Measurements from ENCODE around the gene NLGN1. TPM values are rescaled to one million over a fixed set of nuclear protein-coding genes. Genes with fewer than 3 reads are reported as not detected.

Gene NLGN1
- total RNA-seq, 4 donors from 2014 or later = 21.6 to 50.7 (median 30.4) TPM

DNA sequence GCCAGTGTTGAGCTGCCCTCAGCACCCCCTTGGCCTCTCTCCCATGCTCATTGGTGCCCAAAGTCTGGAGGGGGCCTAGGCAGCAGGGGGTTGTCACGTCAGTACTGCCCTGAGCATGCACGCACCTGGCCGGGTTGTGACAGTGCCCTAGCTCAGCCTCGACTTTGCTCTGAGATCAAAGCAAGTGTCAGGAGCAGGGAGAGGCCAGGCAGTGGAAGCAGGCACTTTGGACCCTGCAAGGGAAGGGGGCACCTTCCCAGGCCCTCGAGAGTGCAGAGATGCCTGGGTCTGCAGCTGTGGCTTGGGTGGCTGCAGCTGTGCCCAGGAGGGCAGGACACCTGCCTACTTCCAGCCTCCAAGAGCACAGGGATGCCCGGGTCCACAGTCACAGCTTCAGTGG lies 561.3 kb downstream of the NLGN1 start:
- Histone ChIP-seq H3K9me3 (no peaks in the 10 kb centered on the region), H3K27me3 (no peaks in the 10 kb centered on the region), H3K27ac (no peak overlapping the region), H3K36me3 (no peaks in the 10 kb centered on the region), H3K4me3 (no peak overlapping the region), H3K4me1 (peaks cover 0 to 10% (median 0%) of the 10 kb centered on the region in 4 donors)
- TF ChIP-seq EP300 (IDR thresholded peaks at IDR 0.05) (no peak), POLR2A (IDR thresholded peaks at IDR 0.05) (no peak)
- TF ChIP-seq, protein P1, sequence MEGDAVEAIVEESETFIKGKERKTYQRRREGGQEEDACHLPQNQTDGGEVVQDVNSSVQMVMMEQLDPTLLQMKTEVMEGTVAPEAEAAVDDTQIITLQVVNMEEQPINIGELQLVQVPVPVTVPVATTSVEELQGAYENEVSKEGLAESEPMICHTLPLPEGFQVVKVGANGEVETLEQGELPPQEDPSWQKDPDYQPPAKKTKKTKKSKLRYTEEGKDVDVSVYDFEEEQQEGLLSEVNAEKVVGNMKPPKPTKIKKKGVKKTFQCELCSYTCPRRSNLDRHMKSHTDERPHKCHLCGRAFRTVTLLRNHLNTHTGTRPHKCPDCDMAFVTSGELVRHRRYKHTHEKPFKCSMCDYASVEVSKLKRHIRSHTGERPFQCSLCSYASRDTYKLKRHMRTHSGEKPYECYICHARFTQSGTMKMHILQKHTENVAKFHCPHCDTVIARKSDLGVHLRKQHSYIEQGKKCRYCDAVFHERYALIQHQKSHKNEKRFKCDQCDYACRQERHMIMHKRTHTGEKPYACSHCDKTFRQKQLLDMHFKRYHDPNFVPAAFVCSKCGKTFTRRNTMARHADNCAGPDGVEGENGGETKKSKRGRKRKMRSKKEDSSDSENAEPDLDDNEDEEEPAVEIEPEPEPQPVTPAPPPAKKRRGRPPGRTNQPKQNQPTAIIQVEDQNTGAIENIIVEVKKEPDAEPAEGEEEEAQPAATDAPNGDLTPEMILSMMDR (IDR thresholded peaks at IDR 0.05) = no peak
- DNase-seq (ENCODE audit: low spot score in 2 of 2) = no peak
- 88 to 96% methylated on average over 5 to 6 of the region's 6 CpGs for WGBS, 2 donors

DNA sequence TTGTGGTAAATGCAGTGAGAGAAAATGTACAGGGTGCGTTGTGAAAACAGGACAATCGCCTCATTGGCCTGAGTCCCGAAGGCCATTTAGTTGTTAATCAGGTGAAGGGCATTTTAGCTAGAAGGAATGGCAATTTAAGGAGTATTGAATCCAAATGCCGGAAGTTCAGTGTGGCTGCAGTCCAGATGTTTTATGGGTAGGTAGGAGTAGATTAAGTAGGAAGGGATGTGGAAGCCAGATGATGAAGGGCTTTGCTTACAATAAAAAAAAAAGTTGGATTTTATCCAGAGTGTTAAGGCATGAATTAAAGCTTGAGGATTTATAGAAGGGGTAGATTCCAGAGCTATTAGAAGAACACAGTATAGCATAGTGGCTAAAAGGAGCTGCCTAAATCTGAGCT lies 572.7 kb downstream of the NLGN1 start:
- WGBS, 2 donors = 69 to 72% methylated on average over 4 of the region's 4 CpGs
- no peaks in the 10 kb centered on the region for H3K4me1 ChIP-seq
- H3K4me3 ChIP-seq = no peak overlapping the region
- H3K36me3 ChIP-seq = no peaks in the 10 kb centered on the region
- H3K27me3 ChIP-seq = no peaks in the 10 kb centered on the region
- no peak for TF ChIP-seq EP300 (IDR thresholded peaks at IDR 0.05)
- TF ChIP-seq POLR2A (IDR thresholded peaks at IDR 0.05) = no peak
- TF ChIP-seq, protein P1 (IDR thresholded peaks at IDR 0.05) = no peak
- H3K27ac ChIP-seq = no peak overlapping the region
- DNase-seq (ENCODE audit: low spot score in 2 of 2) = no peak
- no peaks in the 10 kb centered on the region for H3K9me3 ChIP-seq

DNA sequence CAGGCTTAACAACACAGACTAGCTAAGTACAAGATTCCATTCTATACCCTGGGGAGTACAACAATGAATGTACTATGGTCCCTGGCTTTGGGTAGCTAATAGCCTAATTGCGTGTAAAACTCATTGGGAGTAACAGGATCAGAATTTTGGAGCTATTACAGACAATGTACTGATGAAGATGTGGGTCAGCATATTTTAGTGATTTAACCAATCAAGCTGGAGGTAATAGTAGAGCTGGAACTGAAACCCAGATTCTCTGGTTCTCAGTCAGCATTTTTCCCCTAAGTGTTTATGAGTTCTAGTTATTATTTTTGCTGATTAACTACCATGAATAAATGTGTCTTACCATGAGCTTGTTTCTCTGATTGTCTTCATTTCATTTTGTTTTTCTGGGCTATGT lies 578.7 kb downstream of the NLGN1 start:
- TF ChIP-seq, protein P1 (IDR thresholded peaks at IDR 0.05) = no peak
- TF ChIP-seq POLR2A (IDR thresholded peaks at IDR 0.05) (no peak), EP300 (IDR thresholded peaks at IDR 0.05) (no peak)
- 67 to 91% methylated on average over 1 of the region's 1 CpG for WGBS, 2 donors
- H3K4me1 ChIP-seq = no peaks in the 10 kb centered on the region
- H3K9me3 ChIP-seq = no peaks in the 10 kb centered on the region
- no peak for DNase-seq (ENCODE audit: low spot score in 2 of 2)
- H3K27me3 ChIP-seq = no peaks in the 10 kb centered on the region
- no peak overlapping the region for H3K4me3 ChIP-seq
- H3K27ac ChIP-seq = no peak overlapping the region
- H3K36me3 ChIP-seq = no peaks in the 10 kb centered on the region

DNA sequence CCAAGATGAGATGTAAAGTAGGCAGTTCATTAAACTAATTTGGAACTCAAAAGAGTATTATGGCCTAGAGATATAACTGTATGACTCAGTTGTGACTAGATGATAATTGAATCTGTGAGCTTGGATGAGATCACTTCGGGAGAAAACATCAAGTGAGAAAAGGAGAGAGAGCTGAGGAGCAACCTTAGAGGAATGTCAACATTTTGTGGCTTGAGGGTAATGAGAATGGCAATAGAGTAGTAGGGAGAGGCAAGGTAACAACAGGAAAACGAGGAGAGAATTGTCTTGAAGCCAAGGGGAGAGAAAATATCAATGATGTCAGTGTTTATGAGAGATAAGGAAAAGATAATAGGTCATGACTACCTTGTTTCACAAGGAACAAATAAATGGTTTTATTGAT lies 580.2 kb downstream of the NLGN1 start:
- H3K27ac ChIP-seq = no peak overlapping the region
- WGBS, 2 donors = 61 to 71% methylated on average over 2 of the region's 2 CpGs
- H3K36me3 ChIP-seq = no peaks in the 10 kb centered on the region
- no peak overlapping the region for H3K4me3 ChIP-seq
- DNase-seq (ENCODE audit: low spot score in 2 of 2) = no peak
- H3K4me1 ChIP-seq = no peaks in the 10 kb centered on the region
- TF ChIP-seq POLR2A (IDR thresholded peaks at IDR 0.05) = no peak
- TF ChIP-seq, protein P1 (IDR thresholded peaks at IDR 0.05) = no peak
- TF ChIP-seq EP300 (IDR thresholded peaks at IDR 0.05) = no peak
- H3K27me3 ChIP-seq = no peaks in the 10 kb centered on the region
- H3K9me3 ChIP-seq = no peaks in the 10 kb centered on the region

DNA sequence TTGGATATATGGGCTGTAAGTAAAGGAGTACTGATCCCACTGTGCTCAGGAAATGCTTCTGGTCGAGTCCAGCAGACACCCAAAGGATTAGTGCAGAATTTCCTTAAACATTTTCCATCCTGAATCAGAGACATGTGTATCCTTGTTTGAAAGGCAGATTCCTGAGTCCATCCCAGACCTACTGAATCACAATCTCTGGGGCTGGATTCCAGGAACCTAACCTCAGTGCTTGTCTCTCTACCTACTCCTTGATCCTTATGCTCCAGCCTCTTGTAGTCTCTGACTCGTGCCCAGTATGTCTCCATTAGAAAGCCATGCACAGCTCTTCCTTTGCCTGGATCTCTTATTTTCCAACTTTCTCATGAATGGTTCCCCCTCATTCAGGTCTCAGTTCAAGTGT lies 585.8 kb downstream of the NLGN1 start:
- no peak for TF ChIP-seq POLR2A (IDR thresholded peaks at IDR 0.05)
- TF ChIP-seq, protein P1 (IDR thresholded peaks at IDR 0.05) = no peak
- TF ChIP-seq EP300 (IDR thresholded peaks at IDR 0.05) = no peak
- no peak for DNase-seq (ENCODE audit: low spot score in 2 of 2)
- 83 to 84% methylated on average over 2 of the region's 2 CpGs for WGBS, 2 donors
- no peaks in the 10 kb centered on the region for H3K27me3 ChIP-seq
- H3K36me3 ChIP-seq = no peaks in the 10 kb centered on the region
- no peak overlapping the region for H3K4me3 ChIP-seq
- H3K4me1 ChIP-seq = no peaks in the 10 kb centered on the region
- no peak overlapping the region for H3K27ac ChIP-seq
- H3K9me3 ChIP-seq = no peaks in the 10 kb centered on the region
